Neural cell (in vitro differentiated cells): ENCODE data around the gene ARMC9. TPM values are rescaled to one million over a fixed set of nuclear protein-coding genes. Genes with fewer than 3 reads are reported as not detected.

Experiments
- H2AFZ ChIP-seq: fragments of 200-600, 300-800 bp; sonication (generic), shearing (Covaris generic); 2 replicates; pipeline ENCODE4 v1.6.0; 2014; ENCODE audit warnings: low read depth, mild to moderate bottlenecking, antibody characterized with exemption, low read length, moderate library complexity
- H3F3A ChIP-seq: fragments of 200-600 bp; shearing (Covaris generic); 2 replicates; pipeline ENCODE4 v1.6.1; 2016; ENCODE audit warnings: mild to moderate bottlenecking, moderate library complexity, mixed read lengths, antibody characterized with exemption, low read length; ENCODE audit not compliant: insufficient read depth, poor library complexity, severe bottlenecking
- H3K27ac ChIP-seq: fragments of 200-600, 300-800 bp; sonication (generic), shearing (Covaris generic); 2 replicates; pipeline ENCODE4 v1.5.1; 2014; ENCODE audit warnings: mild to moderate bottlenecking, low read length, moderate library complexity
- H3K27me3 ChIP-seq: fragments of 300-800, 200-600 bp; sonication (generic), shearing (Covaris generic); 2 replicates; pipeline ENCODE4 v1.6.0; 2014; ENCODE audit warnings: mild to moderate bottlenecking, low read depth, low read length, moderate library complexity; ENCODE audit not compliant: insufficient read depth
- H3K36me3 ChIP-seq: fragments of 300-800, 200-600 bp; sonication (generic), shearing (Covaris generic); 2 replicates; pipeline ENCODE4 v1.5.1; 2014; ENCODE audit warnings: mild to moderate bottlenecking, antibody characterized with exemption, low read length, moderate library complexity; ENCODE audit not compliant: insufficient read depth
- H3K4me2 ChIP-seq: fragments of 300-800, 200-600 bp; sonication (generic), shearing (Covaris generic); 2 replicates; pipeline ENCODE4 v1.6.0; 2014; ENCODE audit warnings: mild to moderate bottlenecking, low read length
- H3K4me3 ChIP-seq: fragments of 300-800, 200-600 bp; sonication (generic), shearing (Covaris generic); 2 replicates; pipeline ENCODE4 v1.5.1; 2014; ENCODE audit warnings: mild to moderate bottlenecking, low read length, moderate library complexity
- H3K79me2 ChIP-seq: fragments of 200-600 bp; shearing (Covaris generic); replicated peaks from 2 replicates; pipeline ENCODE4 v1.6.0; 2014; ENCODE audit warnings: mild to moderate bottlenecking, low read length, moderate library complexity; ENCODE audit not compliant: insufficient read depth
- H3K9ac ChIP-seq: fragments of 300-800, 200-600 bp; sonication (generic), shearing (Covaris generic); 2 replicates; pipeline ENCODE4 v1.6.1; 2016; ENCODE audit warnings: mild to moderate bottlenecking, low read length, mixed read lengths
- H3K9me2 ChIP-seq: fragments of 200-600 bp; shearing (Covaris generic); 2 replicates; pipeline ENCODE4 v1.6.1; 2016; ENCODE audit warnings: mild to moderate bottlenecking, low read length, mixed read lengths; ENCODE audit not compliant: insufficient read depth
- H3K9me3 ChIP-seq: fragments of 200-600, 300-800 bp; sonication (generic), shearing (Covaris generic); 2 replicates; pipeline ENCODE4 v1.6.1; 2016; ENCODE audit warnings: mild to moderate bottlenecking, mixed run types, low read length, moderate library complexity, mixed read lengths
- H4K20me1 ChIP-seq: fragments of 200-600 bp; shearing (Covaris generic); 2 replicates; pipeline ENCODE4 v1.6.1; 2016; ENCODE audit warnings: mild to moderate bottlenecking, mixed run types; ENCODE audit not compliant: insufficient read depth
- EP300 ChIP-seq: fragments of 450-650 bp; conservative IDR thresholded peaks from 2 replicates; pipeline ENCODE4 v1.6.1; 2014; ENCODE audit warnings: antibody characterized with exemption, mild to moderate bottlenecking, moderate library complexity; ENCODE audit not compliant: poor library complexity, severe bottlenecking
- EZH2 ChIP-seq: fragments of 200-600, 300-800 bp; shearing (Covaris generic), sonication (generic); IDR thresholded peaks from 2 replicates; pipeline ENCODE4 v1.6.1; 2014; ENCODE audit warnings: antibody characterized with exemption, low read length, borderline replicate concordance, mild to moderate bottlenecking; ENCODE audit not compliant: insufficient read depth, poor library complexity, severe bottlenecking
- MXI1 ChIP-seq: fragments of 450-650 bp; conservative IDR thresholded peaks from 2 replicates; pipeline ENCODE4 v1.6.1; 2014; ENCODE audit warnings: antibody characterized with exemption, mild to moderate bottlenecking; ENCODE audit not compliant: poor library complexity, severe bottlenecking
- POLR2AphosphoS5 ChIP-seq: IDR thresholded peaks from 2 replicates; pipeline ENCODE4 v1.6.1; 2012
- RAD21 ChIP-seq: fragments of 450-650 bp; conservative IDR thresholded peaks from 2 replicates; pipeline ENCODE4 v1.6.1; 2014; ENCODE audit warnings: antibody characterized with exemption, mild to moderate bottlenecking, moderate library complexity
- SMC3 ChIP-seq: fragments of 450-650 bp; conservative IDR thresholded peaks from 2 replicates; pipeline ENCODE4 v1.6.1; 2014; ENCODE audit warnings: antibody characterized with exemption, mild to moderate bottlenecking, moderate library complexity; ENCODE audit not compliant: poor library complexity
- TAF1 ChIP-seq: IDR thresholded peaks from 2 replicates; pipeline ENCODE4 v1.6.1; 2012; ENCODE audit warnings: low read depth
- polyA plus RNA-seq: library from polyadenylated mRNA; depleted of rRNA; stranded (reverse); fragments of >200 nt; gene quantifications from 2 replicates; pipeline ENCODE4 v1.2.3, GENCODE V29; 2014
- TF ChIP-seq, protein P1 (sequence below): fragments of 450-650 bp; IDR thresholded peaks from 2 replicates; pipeline ENCODE4 v1.5.1; 2014; ENCODE audit warnings: antibody characterized with exemption, mild to moderate bottlenecking, moderate library complexity; ENCODE audit not compliant: poor library complexity, severe bottlenecking
- TF ChIP-seq, protein P2 (sequence below): IDR thresholded peaks from 2 replicates; pipeline ENCODE4 v1.6.1; 2012; ENCODE audit warnings: borderline replicate concordance

The ARMC9 gene
- polyA plus RNA-seq, 1 donor from 2014 or later, result 13.9 TPM

DNA sequence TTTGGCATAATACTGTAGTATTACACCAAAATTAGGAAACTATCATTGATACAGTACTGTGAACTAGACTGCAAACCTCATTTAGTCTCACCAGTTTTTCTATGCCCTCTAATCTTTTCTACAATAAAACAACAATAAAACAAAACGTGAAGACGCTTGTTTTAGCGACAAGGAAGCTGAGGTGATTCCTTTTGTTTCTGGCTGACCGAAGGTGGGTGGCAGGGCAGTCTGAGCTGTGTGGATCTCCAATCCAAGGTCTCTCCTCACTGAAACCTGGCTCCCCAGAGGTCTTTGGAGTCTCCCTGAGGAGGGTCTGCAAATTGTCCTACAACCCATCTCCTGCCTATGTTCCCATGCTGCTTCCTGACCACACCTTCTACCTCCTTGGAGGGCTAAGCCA, 59.3 kb downstream of the ARMC9 start:
- Histone ChIP-seq H3K79me2 (no peaks in the 10 kb centered on the region), H3K4me3 (no peak overlapping the region), H3K27ac (no peak overlapping the region), H3K9me2 (no peaks in the 10 kb centered on the region), H3F3A (no peaks in the 10 kb centered on the region), H3K27me3 (no peaks in the 10 kb centered on the region), H3K4me2 (no peak overlapping the region), H3K9ac (no peak overlapping the region), H4K20me1 (no peaks in the 10 kb centered on the region), H3K9me3 (no peaks in the 10 kb centered on the region), H3K36me3 (no peaks in the 10 kb centered on the region), H2AFZ (no peak overlapping the region)
- TF ChIP-seq, protein P1, sequence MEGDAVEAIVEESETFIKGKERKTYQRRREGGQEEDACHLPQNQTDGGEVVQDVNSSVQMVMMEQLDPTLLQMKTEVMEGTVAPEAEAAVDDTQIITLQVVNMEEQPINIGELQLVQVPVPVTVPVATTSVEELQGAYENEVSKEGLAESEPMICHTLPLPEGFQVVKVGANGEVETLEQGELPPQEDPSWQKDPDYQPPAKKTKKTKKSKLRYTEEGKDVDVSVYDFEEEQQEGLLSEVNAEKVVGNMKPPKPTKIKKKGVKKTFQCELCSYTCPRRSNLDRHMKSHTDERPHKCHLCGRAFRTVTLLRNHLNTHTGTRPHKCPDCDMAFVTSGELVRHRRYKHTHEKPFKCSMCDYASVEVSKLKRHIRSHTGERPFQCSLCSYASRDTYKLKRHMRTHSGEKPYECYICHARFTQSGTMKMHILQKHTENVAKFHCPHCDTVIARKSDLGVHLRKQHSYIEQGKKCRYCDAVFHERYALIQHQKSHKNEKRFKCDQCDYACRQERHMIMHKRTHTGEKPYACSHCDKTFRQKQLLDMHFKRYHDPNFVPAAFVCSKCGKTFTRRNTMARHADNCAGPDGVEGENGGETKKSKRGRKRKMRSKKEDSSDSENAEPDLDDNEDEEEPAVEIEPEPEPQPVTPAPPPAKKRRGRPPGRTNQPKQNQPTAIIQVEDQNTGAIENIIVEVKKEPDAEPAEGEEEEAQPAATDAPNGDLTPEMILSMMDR, result no peak
- TF ChIP-seq, protein P2, sequence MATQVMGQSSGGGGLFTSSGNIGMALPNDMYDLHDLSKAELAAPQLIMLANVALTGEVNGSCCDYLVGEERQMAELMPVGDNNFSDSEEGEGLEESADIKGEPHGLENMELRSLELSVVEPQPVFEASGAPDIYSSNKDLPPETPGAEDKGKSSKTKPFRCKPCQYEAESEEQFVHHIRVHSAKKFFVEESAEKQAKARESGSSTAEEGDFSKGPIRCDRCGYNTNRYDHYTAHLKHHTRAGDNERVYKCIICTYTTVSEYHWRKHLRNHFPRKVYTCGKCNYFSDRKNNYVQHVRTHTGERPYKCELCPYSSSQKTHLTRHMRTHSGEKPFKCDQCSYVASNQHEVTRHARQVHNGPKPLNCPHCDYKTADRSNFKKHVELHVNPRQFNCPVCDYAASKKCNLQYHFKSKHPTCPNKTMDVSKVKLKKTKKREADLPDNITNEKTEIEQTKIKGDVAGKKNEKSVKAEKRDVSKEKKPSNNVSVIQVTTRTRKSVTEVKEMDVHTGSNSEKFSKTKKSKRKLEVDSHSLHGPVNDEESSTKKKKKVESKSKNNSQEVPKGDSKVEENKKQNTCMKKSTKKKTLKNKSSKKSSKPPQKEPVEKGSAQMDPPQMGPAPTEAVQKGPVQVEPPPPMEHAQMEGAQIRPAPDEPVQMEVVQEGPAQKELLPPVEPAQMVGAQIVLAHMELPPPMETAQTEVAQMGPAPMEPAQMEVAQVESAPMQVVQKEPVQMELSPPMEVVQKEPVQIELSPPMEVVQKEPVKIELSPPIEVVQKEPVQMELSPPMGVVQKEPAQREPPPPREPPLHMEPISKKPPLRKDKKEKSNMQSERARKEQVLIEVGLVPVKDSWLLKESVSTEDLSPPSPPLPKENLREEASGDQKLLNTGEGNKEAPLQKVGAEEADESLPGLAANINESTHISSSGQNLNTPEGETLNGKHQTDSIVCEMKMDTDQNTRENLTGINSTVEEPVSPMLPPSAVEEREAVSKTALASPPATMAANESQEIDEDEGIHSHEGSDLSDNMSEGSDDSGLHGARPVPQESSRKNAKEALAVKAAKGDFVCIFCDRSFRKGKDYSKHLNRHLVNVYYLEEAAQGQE, result no peak
- no peak for TF ChIP-seq RAD21
- no peak for TF ChIP-seq TAF1
- no peak for TF ChIP-seq POLR2AphosphoS5
- TF ChIP-seq EZH2, result no peak
- no peak for TF ChIP-seq SMC3
- TF ChIP-seq MXI1, result no peak
- TF ChIP-seq EP300, result no peak

DNA sequence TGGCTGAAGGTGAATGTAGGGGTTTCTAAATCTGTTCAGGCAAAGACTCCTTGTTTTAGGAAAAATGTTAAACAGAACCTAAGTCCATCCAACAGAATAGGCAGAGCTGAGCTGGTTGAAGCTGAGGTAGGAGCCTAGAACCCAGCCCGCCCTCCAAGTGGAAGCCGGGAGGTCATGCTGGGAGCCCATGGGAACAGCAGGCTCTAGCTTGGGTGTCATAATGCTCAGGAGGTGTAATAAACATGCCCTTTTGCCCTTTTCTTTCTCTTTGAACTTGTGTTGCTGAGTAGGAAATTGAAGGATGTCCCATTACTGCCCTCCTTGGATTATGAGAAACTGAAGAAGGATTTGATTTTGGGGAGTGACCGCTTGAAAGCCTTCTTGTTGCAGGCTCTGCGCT, 60.3 kb downstream of the ARMC9 start:
- H3K36me3 ChIP-seq, result no peaks in the 10 kb centered on the region
- no peaks in the 10 kb centered on the region for H3K27me3 ChIP-seq
- TF ChIP-seq POLR2AphosphoS5 (no peak), TAF1 (no peak), RAD21 (no peak), MXI1 (no peak), EZH2 (no peak), SMC3 (no peak), EP300 (no peak)
- TF ChIP-seq, protein P2, result no peak
- TF ChIP-seq, protein P1, result no peak
- no peaks in the 10 kb centered on the region for H4K20me1 ChIP-seq
- H3K27ac ChIP-seq, result no peak overlapping the region
- no peaks in the 10 kb centered on the region for H3K9me2 ChIP-seq
- no peaks in the 10 kb centered on the region for H3F3A ChIP-seq
- H3K9ac ChIP-seq, result no peak overlapping the region
- no peak overlapping the region for H3K4me3 ChIP-seq
- no peaks in the 10 kb centered on the region for H3K79me2 ChIP-seq
- no peak overlapping the region for H3K4me2 ChIP-seq
- H2AFZ ChIP-seq, result no peak overlapping the region
- no peaks in the 10 kb centered on the region for H3K9me3 ChIP-seq
